Keratinocyte (primary cell): Measurements from ENCODE around the gene GLP2R. TPM values are rescaled to one million over a fixed set of nuclear protein-coding genes. Genes with fewer than 3 reads are reported as not detected.

Experiments used
- DNase-seq: peaks from one replicate; pipeline ENCODE4 v3.0.0-alpha.2; 2011; ENCODE audit warnings: low read depth, missing footprints, low spot score
- FAIRE-seq: peaks from 2 replicates; lab custom pipeline; 2011; peaks lifted over from hg19 to GRCh38; lab: Jason Lieb, UNC
- H2AFZ ChIP-seq: 2 replicates; pipeline ENCODE4 v1.6.0; 2012; ENCODE audit warnings: low read length, control low read depth, inconsistent platforms; ENCODE audit not compliant: control insufficient read depth
- H3K27ac ChIP-seq: 2 replicates; pipeline ENCODE4 v1.5.1; 2011; ENCODE audit warnings: low read length; ENCODE audit not compliant: control insufficient read depth, insufficient read depth
- H3K27me3 ChIP-seq: 3 replicates; pipeline ENCODE4 v1.6.0; 2011; ENCODE audit warnings: low read length; ENCODE audit not compliant: control insufficient read depth, insufficient read depth; ENCODE audit errors: extremely low read depth
- H3K36me3 ChIP-seq, 2 experiments: 2 replicates in 1 of 2; 3 replicates in 1 of 2; pipeline ENCODE4 v1.5.1; 2011; ENCODE audit warnings: low read length in 2 of 2, mild to moderate bottlenecking in 1 of 2; ENCODE audit not compliant: control insufficient read depth in 2 of 2, insufficient read depth in 2 of 2; ENCODE audit errors: extremely low read depth in 1 of 2
- H3K4me1 ChIP-seq: 3 replicates; pipeline ENCODE4 v1.5.1; 2011; ENCODE audit warnings: low read length; ENCODE audit not compliant: control insufficient read depth, insufficient read depth; ENCODE audit errors: extremely low read depth
- H3K4me2 ChIP-seq: 3 replicates; pipeline ENCODE4 v1.6.0; 2011; ENCODE audit warnings: low read depth, low read length; ENCODE audit not compliant: control insufficient read depth, insufficient read depth; ENCODE audit errors: extremely low read depth
- H3K4me3 ChIP-seq, 3 experiments: fragments of 200-600 bp in 1 of 3; sonication (generic) in 1 of 3; 2 replicates in 2 of 3; 3 replicates in 1 of 3; pipeline ENCODE4 v1.5.1; 2011 to 2016; ENCODE audit warnings: low read length in 3 of 3, mild to moderate bottlenecking in 3 of 3, control low read depth in 2 of 3, inconsistent platforms in 1 of 3, low read depth in 1 of 3, mixed read lengths in 1 of 3, mixed run types in 1 of 3, moderate library complexity in 1 of 3; ENCODE audit not compliant: control insufficient read depth in 2 of 3, insufficient read depth in 2 of 3; ENCODE audit errors: extremely low read depth in 1 of 3
- H3K79me2 ChIP-seq: 2 replicates; pipeline ENCODE4 v1.6.0; 2012; ENCODE audit warnings: low read length; ENCODE audit not compliant: control insufficient read depth, insufficient read depth
- H3K9ac ChIP-seq: 3 replicates; pipeline ENCODE4 v1.6.0; 2011; ENCODE audit warnings: low read length; ENCODE audit not compliant: control insufficient read depth, insufficient read depth; ENCODE audit errors: extremely low read depth
- H3K9me1 ChIP-seq: 3 replicates; pipeline ENCODE4 v1.6.0; 2011; ENCODE audit warnings: low read length; ENCODE audit not compliant: control insufficient read depth, insufficient read depth; ENCODE audit errors: extremely low read depth
- H3K9me3 ChIP-seq: 2 replicates; pipeline ENCODE4 v1.5.1; 2012; ENCODE audit warnings: low read depth, low read length; ENCODE audit not compliant: control insufficient read depth
- H4K20me1 ChIP-seq: 3 replicates; pipeline ENCODE4 v1.6.0; 2011; ENCODE audit warnings: low read length; ENCODE audit not compliant: control insufficient read depth, insufficient read depth; ENCODE audit errors: extremely low read depth
- CTCF ChIP-seq, 3 experiments: IDR thresholded peaks in 1 of 3; conservative IDR thresholded peaks in 1 of 3; optimal IDR thresholded peaks in 1 of 3; 2 replicates in 2 of 3; 3 replicates in 1 of 3; pipeline versions ENCODE3 to v1.5.1; 2011; ENCODE audit warnings: low read length in 3 of 3, mild to moderate bottlenecking in 3 of 3, moderate library complexity in 2 of 3, control low read depth in 1 of 3, inconsistent platforms in 1 of 3; ENCODE audit not compliant: insufficient read depth in 2 of 3; ENCODE audit errors: extremely low read depth in 1 of 3
- EZH2 ChIP-seq: IDR thresholded peaks from one replicate; pipeline ENCODE4 v1.6.1; 2012; ENCODE audit warnings: inconsistent platforms, mild to moderate bottlenecking, low read length, moderate library complexity
- dilution Hi-C: fragments of 300-500 bp; cut with MboI; formaldehyde crosslinking; loops from one replicate; pipeline ENCODE4 v1.7.0; 2020; ENCODE audit warnings: low sequenced_read_pairs; ENCODE audit not compliant: extremely low pct_ligation_motif_present
- polyA plus RNA-seq, 5 experiments: library from polyadenylated mRNA; depleted of rRNA in 3 of 5; stranded (reverse) in 3 of 5; stranded (forward) in 1 of 5; unstranded in 1 of 5; fragments of >200 nt; gene quantifications; 1 replicate in 1 of 5; 2 replicates in 3 of 5; 3 replicates in 1 of 5; pipeline versions ENCODE4 v1.2.1 to v1.2.3, GENCODE V29; 2011 to 2012; ENCODE audit warnings: missing spikeins in 2 of 5, low read depth in 1 of 5, low replicate concordance in 1 of 5

Gene GLP2R
- polyA plus RNA-seq, 1 donor (not counting 4 experiments of a cell fraction or from before 2014, with no cell fraction given): not detected

DNA sequence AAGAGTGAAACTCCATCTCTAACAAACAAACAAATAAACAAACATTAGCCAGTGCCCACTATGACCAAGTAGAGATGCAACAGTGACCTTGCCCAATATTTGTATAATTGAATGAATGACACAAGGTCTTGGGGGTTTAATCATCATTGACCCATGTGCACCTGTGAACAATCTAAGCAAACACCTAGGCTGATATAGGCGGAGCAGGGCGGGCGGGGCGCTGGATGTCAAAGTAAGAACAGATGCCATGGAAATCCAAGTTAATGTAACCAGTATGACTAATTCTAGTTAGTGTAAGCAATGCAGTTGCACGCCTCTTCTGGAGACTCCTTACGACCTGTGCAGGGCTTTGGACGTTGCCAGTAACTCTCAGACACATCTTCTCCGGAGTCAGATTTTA is 61.8 kb downstream of the GLP2R start:
- no peaks in the 10 kb centered on the region for H3K9me1 ChIP-seq
- H3K4me2 ChIP-seq: no peak overlapping the region
- H3K36me3 ChIP-seq: no peaks in the 10 kb centered on the region
- TF ChIP-seq CTCF (optimal IDR thresholded peaks at IDR 0.05 in 1 of 3, IDR thresholded peaks at IDR 0.05 in 1 of 3, conservative IDR thresholded peaks at IDR 0.05 in 1 of 3; ENCODE audit: extremely low read depth in 1 of 3, insufficient read depth in 2 of 3, low read length in 3 of 3): no peak
- TF ChIP-seq EZH2: no peak
- no peak overlapping the region for H3K27ac ChIP-seq
- no peaks in the 10 kb centered on the region for H3K27me3 ChIP-seq
- H3K9me3 ChIP-seq: no peaks in the 10 kb centered on the region
- dilution Hi-C loops: no loop called here
- no peak overlapping the region for H3K4me3 ChIP-seq
- DNase-seq (no peak), FAIRE-seq (no peak)
- no peaks in the 10 kb centered on the region for H3K79me2 ChIP-seq
- H2AFZ ChIP-seq: no peak overlapping the region
- no peak overlapping the region for H3K9ac ChIP-seq
- no peaks in the 10 kb centered on the region for H4K20me1 ChIP-seq
- no peaks in the 10 kb centered on the region for H3K4me1 ChIP-seq

GRCh38 chr17:9890124-9890523 is 64.4 kb downstream of the GLP2R start:
- dilution Hi-C loops: no loop called here
- no peak for FAIRE-seq

More at GRCh38 chr17:9890124-9890523, 64.4 kb downstream of the GLP2R start:
- H4K20me1 ChIP-seq: no peaks in the 10 kb centered on the region
- no peak overlapping the region for H3K4me3 ChIP-seq
- H2AFZ ChIP-seq: no peak overlapping the region
- H3K36me3 ChIP-seq: no peaks in the 10 kb centered on the region
- no peak overlapping the region for H3K4me2 ChIP-seq
- no peaks in the 10 kb centered on the region for H3K27me3 ChIP-seq
- no peak for TF ChIP-seq EZH2
- peak in 2 of 3 experiments; percentile 47 to 56 for TF ChIP-seq CTCF (optimal IDR thresholded peaks at IDR 0.05 in 1 of 3, IDR thresholded peaks at IDR 0.05 in 1 of 3, conservative IDR thresholded peaks at IDR 0.05 in 1 of 3; ENCODE audit: extremely low read depth in 1 of 3, insufficient read depth in 2 of 3, low read length in 3 of 3)
- DNase-seq: no peak
- no peak overlapping the region for H3K9ac ChIP-seq
- H3K9me1 ChIP-seq: no peaks in the 10 kb centered on the region
- no peaks in the 10 kb centered on the region for H3K9me3 ChIP-seq
- H3K79me2 ChIP-seq: no peaks in the 10 kb centered on the region
- no peak overlapping the region for H3K27ac ChIP-seq
- no peaks in the 10 kb centered on the region for H3K4me1 ChIP-seq
